Liver (tissue), 9 donors: Measurements from ENCODE around the gene METTL15. TPM values are rescaled to one million over a fixed set of nuclear protein-coding genes. Genes with fewer than 3 reads are reported as not detected.

Experiments used
- DNase-seq: peaks from one replicate; pipeline ENCODE4 v3.0.0-alpha.2; 2017; ENCODE audit warnings: low spot score
- H3K27ac ChIP-seq, 2 donors: one replicate each; pipeline ENCODE4 v1.7.0; 2013; ENCODE audit warnings: inconsistent platforms in 2 of 2, low read length in 2 of 2, control low read depth in 1 of 2, low read depth in 1 of 2, mild to moderate bottlenecking in 1 of 2
- H3K27me3 ChIP-seq, 4 donors: one replicate each; pipeline versions ENCODE4 v1.6.1 to v1.7.0; 2013; ENCODE audit warnings: low read length in 3 of 4, inconsistent platforms in 1 of 4, mild to moderate bottlenecking in 1 of 4, moderate library complexity in 1 of 4; ENCODE audit not compliant: control insufficient read depth in 4 of 4, insufficient read depth in 4 of 4
- H3K36me3 ChIP-seq, 4 donors: one replicate each; pipeline versions ENCODE4 v1.6.1 to v1.7.0; 2013; ENCODE audit warnings: low read length in 3 of 4, mild to moderate bottlenecking in 3 of 4, low read depth in 1 of 4, moderate library complexity in 1 of 4; ENCODE audit not compliant: control insufficient read depth in 4 of 4, insufficient read depth in 3 of 4
- H3K4me1 ChIP-seq, 4 donors: one replicate each; pipeline versions ENCODE4 v1.6.1 to v1.7.0; 2013; ENCODE audit warnings: low read length in 3 of 4, mild to moderate bottlenecking in 3 of 4, moderate library complexity in 1 of 4; ENCODE audit not compliant: control insufficient read depth in 4 of 4, insufficient read depth in 4 of 4
- H3K4me3 ChIP-seq, 3 donors: one replicate each; pipeline versions ENCODE4 v1.6.1 to v1.7.0; 2013; ENCODE audit warnings: low read length in 3 of 3, control low read depth in 1 of 3, low read depth in 1 of 3, mild to moderate bottlenecking in 1 of 3
- H3K9ac ChIP-seq, 2 donors: one replicate each; pipeline ENCODE4 v1.7.0; 2013; ENCODE audit warnings: low read length in 2 of 2, mild to moderate bottlenecking in 2 of 2, moderate library complexity in 2 of 2, control low read depth in 1 of 2, low read depth in 1 of 2
- H3K9me3 ChIP-seq, 4 donors: one replicate each; pipeline versions ENCODE4 v1.6.1 to v1.7.0; 2013; ENCODE audit warnings: low read length in 3 of 4; ENCODE audit not compliant: control insufficient read depth in 4 of 4
- ATF3 ChIP-seq: IDR thresholded peaks from 2 replicates; pipeline ENCODE4 v1.6.1; 2016; ENCODE audit warnings: antibody characterized with exemption
- CTCF ChIP-seq: fragments of 150-350 bp; IDR thresholded peaks from 2 replicates; pipeline ENCODE4 v1.5.1; 2017; ENCODE audit warnings: improper control_type of control experiment, low read depth, low read length; ENCODE audit not compliant: missing input control
- EGR1 ChIP-seq, 2 donors: IDR thresholded peaks; 2 replicates each; pipeline ENCODE4 v1.6.1; 2016 to 2018; ENCODE audit warnings: antibody characterized with exemption in 2 of 2, low read depth in 2 of 2
- FOXA1 ChIP-seq: IDR thresholded peaks from 2 replicates; pipeline ENCODE4 v1.6.1; 2016; ENCODE audit warnings: antibody characterized with exemption
- GABPA ChIP-seq, 2 donors: IDR thresholded peaks in 1 of 2; conservative IDR thresholded peaks in 1 of 2; 2 replicates each; pipeline ENCODE4 v1.6.1; 2016; ENCODE audit warnings: antibody characterized with exemption in 2 of 2, mild to moderate bottlenecking in 1 of 2, moderate library complexity in 1 of 2
- HNF4A ChIP-seq, 2 donors: conservative IDR thresholded peaks; 2 replicates each; pipeline ENCODE4 v1.6.1; 2016; ENCODE audit warnings: antibody characterized with exemption in 2 of 2, mild to moderate bottlenecking in 2 of 2
- HNF4G ChIP-seq: IDR thresholded peaks from 2 replicates; pipeline ENCODE4 v1.6.1; 2016; ENCODE audit warnings: antibody characterized with exemption
- JUND ChIP-seq, 2 donors: IDR thresholded peaks; 2 replicates each; pipeline ENCODE4 v1.6.1; 2016; ENCODE audit warnings: antibody characterized with exemption in 2 of 2
- MAX ChIP-seq: IDR thresholded peaks from 2 replicates; pipeline ENCODE4 v1.6.1; 2016; ENCODE audit warnings: antibody characterized with exemption
- NR2F2 ChIP-seq: IDR thresholded peaks from 2 replicates; pipeline ENCODE4 v1.6.1; 2016; ENCODE audit warnings: antibody characterized with exemption
- RAD21 ChIP-seq, 2 donors: IDR thresholded peaks; 2 replicates each; pipeline ENCODE4 v1.6.1; 2016; ENCODE audit warnings: antibody characterized with exemption in 2 of 2, mild to moderate bottlenecking in 2 of 2
- REST ChIP-seq: IDR thresholded peaks from 2 replicates; pipeline ENCODE4 v1.6.1; 2016; ENCODE audit warnings: antibody characterized with exemption, mild to moderate bottlenecking
- RXRA ChIP-seq, 2 donors: IDR thresholded peaks; 2 replicates each; pipeline ENCODE4 v1.6.1; 2017 to 2018; ENCODE audit warnings: antibody characterized with exemption in 2 of 2, mild to moderate bottlenecking in 1 of 2
- TAF1 ChIP-seq: conservative IDR thresholded peaks from 2 replicates; pipeline ENCODE4 v1.6.1; 2016; ENCODE audit warnings: antibody characterized with exemption, mild to moderate bottlenecking
- YY1 ChIP-seq: IDR thresholded peaks from 2 replicates; pipeline ENCODE4 v1.6.1; 2016; ENCODE audit warnings: antibody characterized with exemption, mild to moderate bottlenecking
- ZBTB33 ChIP-seq: IDR thresholded peaks from 2 replicates; pipeline ENCODE4 v1.6.1; 2016; ENCODE audit warnings: antibody characterized with exemption
- whole genome bisulfite sequencing: extraction: QIAGEN DNeasy Blood & Tissue Kit; methylation state at CpG from one replicate; pipeline ENCODE4 v1.1.7; 2013; 5-methylcytosine and 5-hydroxymethylcytosine counted together
- polyA plus RNA-seq, 2 donors: library from polyadenylated mRNA; stranded (reverse) in 1 of 2; unstranded in 1 of 2; fragments of 200-250 nt in 1 of 2; fragments of >200 nt in 1 of 2; fragmentation: Nextera tagmentation in 1 of 2; extraction: Ambion mirVana in 1 of 2; gene quantifications; one replicate each; pipeline versions ENCODE4 v1.2.1 to v1.2.3, GENCODE V29; 2013 to 2015
- total RNA-seq, 2 donors: library from RNA; depleted of rRNA; stranded (reverse); fragments of >200 nt; gene quantifications; one replicate each; pipeline ENCODE4 v1.2.3, GENCODE V29; 2014
- donor health status: healthy.
- donor health status: healthy.
- donor health status: healthy.
- donor health status: healthy.
- donor health status: healthy.

METTL15 gene
- total and polyA plus RNA-seq, 4 donors: 4.1 to 11.5 (median 8.1) TPM

GRCh38 chr11:28347371-28347770 is 239.2 kb downstream of the METTL15 start:
- H3K27ac ChIP-seq: no peak overlapping the region
- no peaks in the 10 kb centered on the region for H3K9me3 ChIP-seq
- H3K36me3 ChIP-seq: peaks cover 0 to 1% (median 0%) of the 10 kb centered on the region in 4 donors
- no peak overlapping the region for H3K4me3 ChIP-seq
- no peak overlapping the region for H3K9ac ChIP-seq
- no peak for DNase-seq
- no peaks in the 10 kb centered on the region for H3K4me1 ChIP-seq
- no peaks in the 10 kb centered on the region for H3K27me3 ChIP-seq
- TF ChIP-seq ATF3: no peak
- TF ChIP-seq EGR1 (IDR thresholded peaks at IDR 0.05; ENCODE audit: low read depth in 2 of 2): no peak
- TF ChIP-seq REST: no peak
- no peak for TF ChIP-seq FOXA1
- TF ChIP-seq CTCF: no peak
- TF ChIP-seq RAD21 (IDR thresholded peaks at IDR 0.05): no peak
- no peak for TF ChIP-seq ZBTB33
- TF ChIP-seq TAF1: no peak
- no peak for TF ChIP-seq NR2F2
- TF ChIP-seq MAX: no peak
- 87% methylated on average over 5 of the region's 5 CpGs for WGBS

- no peak for DNase-seq
- Histone ChIP-seq H3K36me3 (peaks cover 0 to 1% (median 0%) of the 10 kb centered on the region in 4 donors), H3K27me3 (no peaks in the 10 kb centered on the region), H3K27ac (no peak overlapping the region), H3K4me1 (no peaks in the 10 kb centered on the region), H3K9me3 (no peaks in the 10 kb centered on the region), H3K9ac (no peak overlapping the region), H3K4me3 (no peak overlapping the region)
- TF ChIP-seq TAF1 (no peak), HNF4A (conservative IDR thresholded peaks at IDR 0.05) (no peak), GABPA (IDR thresholded peaks at IDR 0.05 in 1 of 2, conservative IDR thresholded peaks at IDR 0.05 in 1 of 2) (no peak), HNF4G (no peak), NR2F2 (no peak), REST (no peak), ZBTB33 (no peak), EGR1 (IDR thresholded peaks at IDR 0.05; ENCODE audit: low read depth in 2 of 2) (no peak), RXRA (IDR thresholded peaks at IDR 0.05) (no peak), YY1 (no peak), MAX (no peak), JUND (IDR thresholded peaks at IDR 0.05) (no peak), RAD21 (IDR thresholded peaks at IDR 0.05) (no peak)
Measured at GRCh38 chr11:28350216-28350615, 242.0 kb downstream of the METTL15 start.
